Measurements from ENCODE around the gene RIMBP2.

The RIMBP2 gene

DNA sequence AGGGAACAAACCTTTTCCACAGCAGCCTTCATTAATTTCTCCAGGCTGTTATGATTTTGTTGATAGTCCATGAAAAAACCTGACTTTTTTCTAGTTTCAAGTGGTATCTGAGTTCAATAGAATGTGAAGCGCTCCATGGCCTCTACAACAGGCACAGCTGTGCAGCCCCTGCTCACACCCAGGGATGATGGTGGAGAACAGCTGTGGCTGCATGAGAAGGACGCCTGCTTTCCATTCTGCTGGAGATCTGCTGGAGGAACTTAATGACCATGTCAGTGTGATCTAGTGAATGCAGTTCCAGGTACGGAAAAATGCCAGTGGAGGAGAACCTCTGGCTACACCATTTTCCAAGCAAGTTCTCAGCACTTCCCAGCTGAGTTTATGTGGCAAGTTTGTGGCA, 297.8 kb downstream of the RIMBP2 start:
- DNase-seq (ENCODE audit: low spot score) = no peak

DNA sequence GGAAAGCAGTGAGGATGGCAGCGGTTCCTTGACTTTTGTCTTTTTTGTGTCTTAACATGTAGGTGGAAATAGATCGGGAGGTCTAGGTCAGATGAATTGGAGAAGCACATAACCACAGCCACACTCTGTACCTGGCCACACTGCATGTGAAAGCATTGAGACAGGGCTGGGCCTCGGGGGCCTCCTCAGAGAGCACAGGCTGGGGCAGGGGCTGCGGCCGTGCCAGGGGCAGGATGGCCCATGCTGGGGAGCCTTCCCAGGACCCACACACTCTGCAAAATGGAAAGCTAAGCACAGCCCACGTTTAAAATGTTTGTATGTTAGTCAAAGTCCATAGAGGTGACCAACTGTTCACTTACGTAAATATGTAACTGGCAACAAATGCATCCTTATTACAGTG, 301.7 kb downstream of the RIMBP2 start:
- DNase-seq (ENCODE audit: low spot score) = no peak

GRCh38 chr12:130413909-130414308, 302.2 kb downstream of the RIMBP2 start:
- no peak for DNase-seq (ENCODE audit: low spot score)

GRCh38 chr12:130412384-130412783, 303.7 kb downstream of the RIMBP2 start:
- DNase-seq (ENCODE audit: low spot score) = no peak

DNA sequence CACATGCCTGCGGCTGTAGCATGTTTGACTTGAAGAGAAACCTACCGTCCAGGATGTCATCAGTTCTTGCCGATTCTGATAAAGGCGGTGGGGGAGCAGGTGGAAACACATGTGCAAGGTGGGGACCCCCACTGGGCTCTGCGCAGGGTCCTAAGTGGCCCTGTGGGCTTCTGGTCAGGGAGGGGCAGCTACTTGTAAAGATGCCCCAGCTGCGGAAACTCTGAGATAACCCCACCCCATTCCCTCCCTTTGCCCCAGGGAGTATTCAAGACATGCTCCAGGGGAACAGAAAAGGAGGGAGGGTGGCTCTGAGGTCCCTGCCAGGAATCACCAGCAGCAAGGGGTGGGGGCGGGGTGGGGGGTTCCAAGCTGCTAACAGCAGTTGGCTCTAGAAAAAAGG, 310.8 kb downstream of the RIMBP2 start:
- DNase-seq (ENCODE audit: low spot score) = no peak

DNA sequence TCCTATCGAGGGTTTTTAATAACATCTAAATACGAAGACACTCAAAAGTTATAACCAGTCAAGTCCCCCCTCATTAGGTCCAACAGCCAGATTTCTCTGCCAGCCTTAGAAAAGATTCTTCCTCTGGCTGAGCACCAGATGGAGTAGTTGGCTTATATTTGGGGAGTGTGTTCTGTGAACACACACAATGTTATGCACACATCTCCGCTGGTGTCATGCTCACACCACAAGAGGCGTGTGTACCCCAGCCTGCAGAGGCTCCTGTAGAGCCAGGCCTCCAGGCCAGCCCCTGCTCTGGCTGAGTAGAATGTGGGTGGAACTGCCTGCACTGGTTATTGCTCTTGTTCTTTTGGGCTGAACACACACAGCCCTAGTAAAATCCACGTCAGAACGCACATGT, 314.4 kb downstream of the RIMBP2 start:
- no peak for DNase-seq (ENCODE audit: low spot score)

GRCh38 chr12:130398100-130398848, 317.8 kb downstream of the RIMBP2 start:
- DNase-seq (ENCODE audit: low spot score) = no peak

DNA sequence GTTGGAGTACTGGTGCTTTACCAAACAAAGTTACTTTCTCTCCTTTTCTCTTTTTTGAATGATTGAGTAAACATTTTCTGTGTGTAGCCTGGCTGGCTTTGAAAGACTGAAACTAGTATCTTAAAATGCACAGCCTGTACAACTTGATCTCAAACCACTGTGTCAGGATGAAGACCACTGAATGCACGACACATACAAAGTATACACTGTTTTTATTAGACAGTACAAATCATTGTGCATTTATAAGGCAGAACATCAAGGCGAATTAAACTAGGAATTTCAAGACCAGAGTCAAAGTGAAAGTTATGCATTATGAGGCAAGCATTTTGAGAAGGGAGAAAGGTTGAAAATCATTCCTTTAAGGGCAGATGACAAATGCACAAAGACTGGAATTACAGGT, 319.4 kb downstream of the RIMBP2 start:
- no peak for DNase-seq (ENCODE audit: low spot score)

DNA sequence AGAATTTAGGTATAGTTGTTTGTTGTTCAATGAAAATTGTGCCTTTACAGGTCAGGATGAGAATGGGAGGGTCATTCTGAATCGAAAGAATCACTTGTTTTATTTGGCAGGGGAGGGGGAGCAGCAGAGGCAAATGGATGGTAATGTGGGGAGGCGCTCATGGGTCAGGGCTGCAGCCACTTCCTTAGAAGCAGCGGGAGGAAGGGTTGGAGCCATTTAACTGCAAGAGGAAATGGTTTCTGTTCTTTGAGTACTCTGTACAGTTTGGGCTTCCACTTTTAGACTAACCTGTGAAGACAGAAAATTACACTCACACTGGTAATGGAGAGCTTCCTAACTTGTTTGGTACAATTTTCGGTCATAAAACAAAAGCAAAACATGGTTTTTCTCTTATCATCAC, 321.2 kb downstream of the RIMBP2 start:
- DNase-seq (ENCODE audit: low spot score) = no peak

DNA sequence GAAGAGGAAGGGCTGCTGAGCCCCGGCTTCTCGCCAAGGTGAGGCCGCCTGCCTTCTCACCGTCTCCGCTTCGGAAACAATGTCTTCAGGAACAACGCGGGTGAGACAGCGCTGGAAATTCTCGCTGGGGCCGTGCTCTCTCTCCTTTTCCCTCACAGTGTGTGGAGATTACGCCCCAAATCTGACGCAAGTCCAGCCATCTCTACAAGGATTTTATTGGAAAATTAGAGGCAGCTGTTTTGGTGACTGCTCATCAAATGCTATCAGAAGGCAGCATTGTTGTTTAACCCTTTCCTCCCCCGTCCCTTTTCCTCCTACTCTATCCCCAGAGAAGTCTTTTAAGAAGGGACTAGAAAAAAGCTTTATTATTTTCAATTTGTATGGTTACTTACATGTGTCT, 324.9 kb downstream of the RIMBP2 start:
- DNase-seq (ENCODE audit: low spot score) = no peak

- DNase-seq (ENCODE audit: low spot score) = no peak
Measured at GRCh38 chr12:130385193-130385592, 330.9 kb downstream of the RIMBP2 start.

DNA sequence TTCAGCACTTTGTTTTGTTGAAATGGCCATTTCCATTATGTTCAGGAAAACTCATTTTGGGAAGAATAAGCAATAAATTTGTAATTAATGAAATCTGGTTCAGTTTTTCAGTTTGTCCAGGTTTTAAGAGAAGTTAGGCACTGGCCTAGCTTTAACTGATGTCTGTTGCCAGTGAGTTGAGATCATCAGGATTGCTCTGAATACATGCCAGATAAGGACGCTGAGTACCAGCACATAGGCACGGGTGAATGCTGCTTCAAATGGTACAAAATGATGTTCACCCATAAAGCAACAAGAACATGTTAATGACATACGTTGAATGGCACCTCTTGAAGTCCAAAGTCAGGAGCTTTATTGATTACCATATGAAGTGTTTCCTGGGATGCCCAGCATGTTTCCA, 331.9 kb downstream of the RIMBP2 start:
- DNase-seq (ENCODE audit: low spot score) = no peak

- DNase-seq (ENCODE audit: low spot score) = no peak
Measured at GRCh38 chr12:130382818-130383217, 333.3 kb downstream of the RIMBP2 start.

DNA sequence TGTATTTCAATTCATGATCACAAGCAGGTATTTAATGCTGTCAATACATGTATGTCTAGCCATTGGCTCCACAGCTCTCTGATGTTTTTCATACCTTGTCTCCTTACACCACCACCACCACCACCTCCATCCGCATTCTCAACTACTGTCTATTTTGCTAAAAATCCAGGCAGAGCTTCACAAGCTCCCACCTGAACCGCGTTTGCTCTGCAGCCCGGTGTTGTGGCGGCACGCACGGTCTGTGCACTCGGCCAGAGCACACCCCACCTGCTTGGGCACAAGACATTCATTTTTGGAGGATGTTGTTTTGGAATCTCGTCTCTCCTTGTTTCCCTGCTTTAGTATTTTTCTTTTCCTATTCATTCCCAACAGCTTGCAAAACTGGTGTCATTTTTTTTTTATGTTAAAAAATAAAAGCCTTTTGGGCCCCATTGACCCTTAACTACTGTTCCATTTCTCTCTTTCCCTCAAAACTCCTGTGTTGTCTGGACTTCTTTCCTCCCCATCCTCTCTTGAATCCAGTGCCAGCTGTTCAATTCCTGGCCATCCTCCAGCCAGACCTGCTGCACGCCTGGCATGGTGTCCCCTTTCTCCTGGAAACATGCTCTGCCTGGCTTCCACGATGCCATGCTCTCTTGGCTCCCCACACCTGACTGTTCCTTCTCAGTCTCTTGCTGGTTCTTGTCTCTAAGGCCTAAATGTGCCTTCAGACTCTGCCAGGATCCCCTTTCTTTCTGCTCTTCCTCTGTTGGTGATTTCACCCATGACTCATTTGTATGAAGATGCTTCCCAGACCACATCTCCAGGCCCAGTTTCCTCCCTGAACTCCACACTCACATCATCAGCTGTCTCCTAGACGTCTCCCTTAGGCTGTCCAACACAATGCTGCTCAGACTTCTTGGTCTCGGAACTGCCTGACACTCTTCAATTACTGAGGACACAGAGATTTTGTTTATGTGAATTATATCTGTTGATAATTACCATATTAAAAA, 340.5 kb downstream of the RIMBP2 start:
- no peak for DNase-seq (ENCODE audit: low spot score)

GRCh38 chr12:130374083-130374482, 342.0 kb downstream of the RIMBP2 start:
- DNase-seq (ENCODE audit: low spot score) = no peak

- no peak for DNase-seq (ENCODE audit: low spot score)
Measured at GRCh38 chr12:130372936-130373335, 343.2 kb downstream of the RIMBP2 start.

GRCh38 chr12:130371296-130371695, 344.8 kb downstream of the RIMBP2 start:
- no peak for DNase-seq (ENCODE audit: low spot score)

- DNase-seq (ENCODE audit: low spot score) = no peak
Measured at GRCh38 chr12:130369816-130370215, 346.3 kb downstream of the RIMBP2 start.

- DNase-seq (ENCODE audit: low spot score) = no peak
Measured at GRCh38 chr12:130367523-130367922, 348.6 kb downstream of the RIMBP2 start.

DNA sequence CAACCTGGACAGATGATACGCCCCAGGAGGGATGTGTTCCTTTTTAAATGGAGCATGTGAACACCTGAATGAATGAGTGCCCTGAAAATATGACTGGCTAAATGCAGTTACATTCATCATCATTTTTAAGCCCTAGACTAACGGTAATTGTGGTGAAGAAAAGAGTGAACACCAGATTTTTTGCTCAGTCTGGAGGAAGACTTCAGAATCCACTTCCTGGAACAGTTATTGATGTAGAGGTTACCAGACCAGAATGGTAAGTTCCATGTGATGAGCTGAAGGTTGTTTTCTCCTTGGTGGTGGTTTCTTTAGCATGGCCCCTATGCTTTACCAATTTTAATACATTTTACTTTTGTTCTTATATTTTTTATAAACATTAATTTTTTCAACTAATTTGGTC, 349.1 kb downstream of the RIMBP2 start:
- DNase-seq (ENCODE audit: low spot score) = no peak

GRCh38 chr12:130366159-130366558, 349.9 kb downstream of the RIMBP2 start:
- DNase-seq (ENCODE audit: low spot score) = no peak

GRCh38 chr12:130364578-130364977, 351.5 kb downstream of the RIMBP2 start:
- no peak for DNase-seq (ENCODE audit: low spot score)

- no peak for DNase-seq (ENCODE audit: low spot score)
Measured at GRCh38 chr12:130362060-130362459, 354.0 kb downstream of the RIMBP2 start.

Measured in hepatic stellate cell (primary cell).